Right lung (tissue), 10 donors: ENCODE measurements around the gene SETD2. TPM values are rescaled to one million over a fixed set of nuclear protein-coding genes. Genes with fewer than 3 reads are reported as not detected.
"Not testable (repeated sequence)": the region's sequence is repeated elsewhere in the genome, so short reads cannot be mapped to it uniquely, and the experiment has no call there.

Source experiments
- DNase-seq, 2 donors: peaks; one replicate each; pipeline ENCODE4 v3.0.0-alpha.2; 2013
- long read RNA-seq, 8 donors: transcript quantifications; one replicate each; lab custom pipeline, GENCODE V29; 2026
- polyA plus RNA-seq, 5 donors: library from polyadenylated mRNA; unstranded; fragments of 120-200 nt; gene quantifications; one replicate each; pipeline versions ENCODE4 v1.2.1 to v1.2.3, GENCODE V29; 2013; ENCODE audit warnings: inconsistent platforms in 1 of 5, low replicate concordance in 1 of 5; ENCODE audit not compliant: insufficient read length in 5 of 5, insufficient read depth in 1 of 5

The SETD2 gene, protein sequence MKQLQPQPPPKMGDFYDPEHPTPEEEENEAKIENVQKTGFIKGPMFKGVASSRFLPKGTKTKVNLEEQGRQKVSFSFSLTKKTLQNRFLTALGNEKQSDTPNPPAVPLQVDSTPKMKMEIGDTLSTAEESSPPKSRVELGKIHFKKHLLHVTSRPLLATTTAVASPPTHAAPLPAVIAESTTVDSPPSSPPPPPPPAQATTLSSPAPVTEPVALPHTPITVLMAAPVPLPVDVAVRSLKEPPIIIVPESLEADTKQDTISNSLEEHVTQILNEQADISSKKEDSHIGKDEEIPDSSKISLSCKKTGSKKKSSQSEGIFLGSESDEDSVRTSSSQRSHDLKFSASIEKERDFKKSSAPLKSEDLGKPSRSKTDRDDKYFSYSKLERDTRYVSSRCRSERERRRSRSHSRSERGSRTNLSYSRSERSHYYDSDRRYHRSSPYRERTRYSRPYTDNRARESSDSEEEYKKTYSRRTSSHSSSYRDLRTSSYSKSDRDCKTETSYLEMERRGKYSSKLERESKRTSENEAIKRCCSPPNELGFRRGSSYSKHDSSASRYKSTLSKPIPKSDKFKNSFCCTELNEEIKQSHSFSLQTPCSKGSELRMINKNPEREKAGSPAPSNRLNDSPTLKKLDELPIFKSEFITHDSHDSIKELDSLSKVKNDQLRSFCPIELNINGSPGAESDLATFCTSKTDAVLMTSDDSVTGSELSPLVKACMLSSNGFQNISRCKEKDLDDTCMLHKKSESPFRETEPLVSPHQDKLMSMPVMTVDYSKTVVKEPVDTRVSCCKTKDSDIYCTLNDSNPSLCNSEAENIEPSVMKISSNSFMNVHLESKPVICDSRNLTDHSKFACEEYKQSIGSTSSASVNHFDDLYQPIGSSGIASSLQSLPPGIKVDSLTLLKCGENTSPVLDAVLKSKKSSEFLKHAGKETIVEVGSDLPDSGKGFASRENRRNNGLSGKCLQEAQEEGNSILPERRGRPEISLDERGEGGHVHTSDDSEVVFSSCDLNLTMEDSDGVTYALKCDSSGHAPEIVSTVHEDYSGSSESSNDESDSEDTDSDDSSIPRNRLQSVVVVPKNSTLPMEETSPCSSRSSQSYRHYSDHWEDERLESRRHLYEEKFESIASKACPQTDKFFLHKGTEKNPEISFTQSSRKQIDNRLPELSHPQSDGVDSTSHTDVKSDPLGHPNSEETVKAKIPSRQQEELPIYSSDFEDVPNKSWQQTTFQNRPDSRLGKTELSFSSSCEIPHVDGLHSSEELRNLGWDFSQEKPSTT (N-terminal part only)
- polyA plus RNA-seq: 10 to 100 TPM; 44.0 to 64.0 (median 61.7) TPM
- long read RNA-seq, donor 1, partial matches to known transcripts: 46 of 51 reads
- long read RNA-seq, donor 1, other reads (novel, unspliced or antisense): 5 of 51 reads
- long read RNA-seq, donor 2, partial matches to known transcripts: 6 of 12 reads
- long read RNA-seq, donor 2, other reads (novel, unspliced or antisense): 5 of 12 reads
- long read RNA-seq, donor 3, partial matches to known transcripts: 6 of 6 reads
- long read RNA-seq, donor 3, other reads (novel, unspliced or antisense): 0 of 6 reads
- long read RNA-seq, donor 4, partial matches to known transcripts: 0 of 14 reads
- long read RNA-seq, donor 4, other reads (novel, unspliced or antisense): 13 of 14 reads
- long read RNA-seq, donor 5, partial matches to known transcripts: 16 of 34 reads
- long read RNA-seq, donor 5, other reads (novel, unspliced or antisense): 18 of 34 reads
- long read RNA-seq, donor 6, partial matches to known transcripts: 0 of 15 reads
- long read RNA-seq, donor 6, other reads (novel, unspliced or antisense): 15 of 15 reads
- long read RNA-seq, donor 7, partial matches to known transcripts: 12 of 26 reads
- long read RNA-seq, donor 7, other reads (novel, unspliced or antisense): 14 of 26 reads
- long read RNA-seq, donor 8: 0 reads

DNA sequence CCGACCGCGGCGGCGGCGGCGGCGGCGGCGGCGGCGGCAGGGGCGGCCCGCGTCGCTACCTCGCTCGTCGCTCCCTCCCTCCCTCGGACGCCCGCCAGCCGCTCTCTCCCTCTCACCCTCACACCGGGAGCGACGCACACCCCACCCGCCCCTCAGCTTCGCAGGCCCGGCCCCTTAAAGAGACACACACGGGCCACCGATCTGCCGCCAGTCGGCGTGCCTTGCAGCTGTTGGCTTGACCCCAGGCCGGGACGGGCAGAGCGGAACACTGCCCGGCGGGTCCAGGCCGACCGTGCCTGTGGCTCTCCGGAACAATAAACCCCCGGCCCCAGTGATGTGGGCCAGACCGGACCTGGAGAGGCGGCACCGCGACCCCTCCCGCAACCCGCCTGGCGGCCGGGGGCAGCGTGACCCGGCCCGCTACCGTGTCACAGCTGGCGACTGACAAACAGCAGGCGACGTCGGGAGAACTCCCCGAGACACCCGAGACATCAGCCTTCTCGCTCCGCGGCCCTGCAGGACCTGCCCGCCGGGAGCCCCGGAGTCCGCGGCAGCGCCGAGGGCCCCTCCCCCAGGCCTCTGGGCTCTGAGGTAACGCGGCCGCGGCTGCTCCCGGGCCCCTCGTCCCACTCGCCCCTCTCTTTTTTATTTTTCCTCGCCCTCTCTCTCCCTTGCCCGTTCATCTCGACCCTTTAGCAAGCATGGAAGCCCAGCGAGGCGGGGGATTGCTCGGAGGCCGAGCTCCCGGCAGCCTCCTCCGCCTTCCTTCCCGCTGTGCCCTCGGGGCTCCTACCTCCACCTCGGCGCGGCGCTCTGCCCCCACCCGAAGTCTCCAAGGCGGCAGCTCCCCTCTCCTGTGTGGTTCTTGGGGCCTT lies at the start of gene SETD2:
Gene SETD2, minus strand, starts transcription at position 107 of the 875 bp plus-strand sequence. CDS start 189 bp downstream, outside the sequence.
- peak; percentile 85 to 87 for DNase-seq

DNA sequence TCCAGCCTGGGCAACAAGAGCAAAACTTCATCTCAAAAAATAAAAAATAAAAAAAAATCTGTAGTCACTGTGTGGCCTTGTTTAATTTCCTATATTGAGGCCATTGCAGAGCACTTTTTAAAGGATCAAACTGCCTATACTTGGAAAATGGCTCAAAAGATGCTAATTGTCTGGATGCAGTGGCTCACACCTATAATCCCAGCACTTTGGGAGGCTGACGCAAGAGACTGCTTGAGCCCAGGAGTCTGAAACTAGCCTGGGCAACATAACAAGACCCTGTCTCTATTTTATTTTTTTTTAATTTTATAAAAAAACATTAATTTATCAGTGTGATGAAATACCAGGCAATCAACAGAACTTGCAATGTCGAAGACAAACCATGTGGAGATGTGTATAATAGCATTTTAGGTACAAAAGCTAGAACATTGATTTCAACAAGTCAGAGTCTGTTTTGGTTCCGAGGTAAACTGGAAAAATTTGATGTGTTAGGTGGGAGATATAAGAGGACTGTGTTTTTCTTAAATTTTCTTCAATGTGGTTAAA lies 47.0 kb upstream of the SETD2 start:
- no peak for DNase-seq

GRCh38 chr3:47206022-47206421 lies 42.1 kb upstream of the SETD2 start:
- not testable (repeated sequence) for DNase-seq

- DNase-seq: no peak
Measured at GRCh38 chr3:47204875-47205274, 41.0 kb upstream of the SETD2 start.

DNA sequence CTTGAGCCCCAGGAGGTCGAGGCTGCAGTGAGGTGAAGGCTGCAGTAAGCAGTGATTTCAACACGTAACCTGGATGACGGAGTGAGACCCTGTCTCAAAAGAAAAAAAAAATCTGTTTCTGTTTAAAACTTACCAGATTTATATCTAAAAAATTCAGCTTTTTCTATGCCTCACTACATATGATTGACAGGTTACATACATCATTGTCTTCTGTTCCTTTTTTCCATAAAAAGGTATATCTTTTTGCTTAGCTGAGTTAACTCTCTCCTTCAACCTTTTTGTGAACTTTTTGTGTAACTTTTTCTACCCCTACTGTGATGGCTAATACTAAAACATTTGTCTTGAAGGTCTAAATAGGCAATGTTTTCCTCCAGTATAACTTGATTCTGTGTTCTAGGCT lies 38.6 kb upstream of the SETD2 start:
- no peak for DNase-seq

- no peak for DNase-seq
Measured at GRCh38 chr3:47197287-47197686, 33.4 kb upstream of the SETD2 start.

DNA sequence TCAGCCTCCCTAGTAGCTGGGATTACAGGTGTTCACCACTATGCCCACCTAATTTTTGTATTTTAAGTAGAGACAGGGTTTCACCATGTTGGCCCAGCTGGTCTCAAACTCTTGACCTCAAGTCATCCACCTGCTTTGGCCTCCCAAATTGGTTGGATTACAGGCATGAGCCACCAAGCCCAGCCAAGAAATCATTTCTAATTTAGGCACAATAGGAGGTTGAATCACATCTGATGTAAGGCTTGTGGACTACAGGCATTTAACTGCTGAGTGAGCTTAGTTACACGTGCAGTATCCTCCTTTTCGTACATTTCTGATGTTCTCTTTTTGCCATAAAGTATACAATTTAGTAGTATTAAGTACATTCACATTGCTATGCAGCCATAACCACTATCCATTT lies 31.1 kb upstream of the SETD2 start:
- DNase-seq: no peak

DNA sequence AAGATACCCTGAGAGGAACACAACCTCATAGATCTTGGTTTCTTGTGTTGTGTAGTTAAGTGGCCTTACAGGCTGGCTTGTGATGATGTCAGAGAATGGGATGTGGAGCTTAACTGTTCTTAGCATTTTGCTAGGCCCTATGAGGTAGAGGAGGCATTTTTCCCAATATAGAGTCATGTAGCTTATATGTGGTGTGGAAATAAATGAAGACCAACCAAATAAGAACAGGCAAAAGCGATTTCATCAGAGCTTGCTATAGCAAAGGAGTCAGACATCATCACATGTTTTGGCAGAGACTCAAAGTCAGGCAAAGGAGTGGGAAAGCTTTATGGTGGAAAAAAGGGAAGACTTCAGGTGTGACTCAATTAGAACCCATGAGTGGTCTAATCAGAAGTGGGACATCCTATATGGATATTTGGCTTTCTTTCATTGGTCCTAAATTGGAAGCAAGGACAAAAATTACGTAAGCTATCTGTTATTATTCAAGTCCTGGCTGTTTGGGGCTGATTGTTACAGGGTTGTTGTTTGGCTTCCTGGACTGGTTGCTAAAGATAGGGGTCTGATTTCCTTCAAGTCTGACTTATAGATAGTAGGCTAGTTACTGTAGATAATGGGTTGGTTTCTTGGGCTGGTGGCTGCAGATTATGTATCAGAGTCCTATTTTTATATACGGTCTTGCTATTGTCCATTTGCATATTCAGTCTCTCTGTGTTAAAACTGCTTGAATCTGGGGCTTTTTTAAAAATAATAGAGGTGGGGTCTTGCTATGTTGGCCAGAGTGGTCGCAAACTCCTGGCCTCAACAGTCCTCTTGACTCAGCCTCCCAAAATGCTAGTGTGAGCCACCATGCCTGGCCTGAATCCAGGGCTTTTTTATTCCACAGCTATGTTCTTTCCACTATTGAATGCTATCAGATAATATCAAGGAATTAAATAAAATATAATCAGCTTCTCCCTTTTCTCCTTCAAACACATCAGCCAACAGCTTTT lies 30.3 kb upstream of the SETD2 start:
- no peak for DNase-seq

DNA sequence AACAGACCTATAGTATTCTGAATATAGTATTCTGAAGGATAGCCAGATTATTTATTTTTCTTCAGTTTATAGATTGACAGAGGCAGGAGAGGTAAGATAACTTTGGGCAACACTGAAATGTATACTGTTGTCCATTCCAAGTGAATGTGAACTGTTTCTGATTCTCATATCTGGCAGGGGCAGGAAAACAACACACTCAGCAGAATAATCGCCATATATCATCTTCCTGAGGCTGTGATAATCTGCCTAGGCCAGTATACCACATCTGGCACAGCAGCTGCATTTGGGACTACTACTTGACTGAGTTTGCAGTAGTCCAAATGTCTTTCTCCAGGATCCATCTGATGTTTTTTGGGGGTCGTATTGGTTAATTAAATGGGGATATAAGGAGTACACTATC lies 22.4 kb upstream of the SETD2 start:
- DNase-seq: no peak

- not testable (repeated sequence) for DNase-seq
Measured at GRCh38 chr3:47181685-47182084, 17.8 kb upstream of the SETD2 start.

DNA sequence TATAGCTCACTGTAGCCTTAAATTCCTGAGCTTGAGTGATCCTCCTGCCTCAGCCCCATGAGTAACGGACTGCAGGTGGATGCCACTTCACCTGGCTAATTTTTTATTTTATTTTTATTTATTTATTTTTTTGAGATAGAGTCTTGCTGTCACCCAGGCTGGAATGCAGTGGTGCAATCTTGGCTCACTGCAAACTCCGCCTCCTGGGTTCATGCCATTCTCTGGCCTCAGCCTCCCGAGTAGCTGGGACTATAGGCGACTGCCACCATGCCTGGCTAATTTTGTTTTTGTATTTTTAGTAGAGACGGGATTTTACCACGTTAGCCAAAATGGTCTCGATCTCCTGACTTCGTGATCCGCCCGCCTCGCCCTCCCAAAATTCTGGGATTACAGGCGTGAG lies 16.1 kb upstream of the SETD2 start:
- not testable (repeated sequence) for DNase-seq

- DNase-seq: no peak
Measured at GRCh38 chr3:47176582-47176981, 12.7 kb upstream of the SETD2 start.

DNA sequence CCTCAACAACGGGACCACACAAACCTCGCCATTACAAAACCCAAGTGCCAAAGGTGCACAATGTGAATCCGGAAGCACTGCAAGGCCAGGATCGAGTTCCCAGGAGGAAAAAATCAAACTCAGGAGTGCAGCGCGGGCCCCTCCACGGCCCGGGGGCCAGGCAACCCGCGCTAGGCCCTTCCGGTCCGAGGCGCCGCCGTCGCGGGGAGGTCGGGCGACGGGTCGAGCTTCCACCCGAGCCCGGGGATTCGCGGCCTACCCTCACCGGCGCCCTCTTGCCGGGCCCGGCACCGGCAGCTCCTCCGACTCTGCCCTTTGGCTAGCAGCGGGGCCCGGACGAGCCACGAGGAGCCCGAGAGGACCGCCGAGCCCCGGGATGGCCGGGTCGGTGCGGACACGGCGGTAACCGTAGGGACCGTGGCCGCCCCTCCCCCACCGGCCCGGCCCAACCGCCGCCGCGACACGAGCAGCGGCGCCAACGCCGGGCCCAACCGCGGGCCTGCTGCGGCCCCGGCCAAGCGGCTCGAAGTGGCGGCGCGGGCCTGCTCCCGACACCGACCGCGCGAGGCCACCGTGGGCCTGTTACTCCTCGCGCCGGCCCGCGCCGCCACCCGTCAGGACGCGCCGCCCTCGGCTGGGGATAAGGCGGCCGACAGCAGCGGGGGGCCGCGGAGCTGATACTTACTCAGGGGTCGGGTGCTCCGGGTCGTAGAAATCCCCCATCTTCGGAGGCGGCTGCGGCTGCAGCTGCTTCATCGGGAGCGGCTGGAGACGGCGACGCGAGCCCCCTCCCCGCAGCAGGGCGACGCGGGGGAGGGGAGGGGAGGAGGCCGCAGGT lies 525 bp downstream of the SETD2 start:
- peak; percentile 33 to 58 for DNase-seq

- DNase-seq: no peak
Measured at GRCh38 chr3:47162697-47163168, 1.2 kb downstream of the SETD2 start.

DNA sequence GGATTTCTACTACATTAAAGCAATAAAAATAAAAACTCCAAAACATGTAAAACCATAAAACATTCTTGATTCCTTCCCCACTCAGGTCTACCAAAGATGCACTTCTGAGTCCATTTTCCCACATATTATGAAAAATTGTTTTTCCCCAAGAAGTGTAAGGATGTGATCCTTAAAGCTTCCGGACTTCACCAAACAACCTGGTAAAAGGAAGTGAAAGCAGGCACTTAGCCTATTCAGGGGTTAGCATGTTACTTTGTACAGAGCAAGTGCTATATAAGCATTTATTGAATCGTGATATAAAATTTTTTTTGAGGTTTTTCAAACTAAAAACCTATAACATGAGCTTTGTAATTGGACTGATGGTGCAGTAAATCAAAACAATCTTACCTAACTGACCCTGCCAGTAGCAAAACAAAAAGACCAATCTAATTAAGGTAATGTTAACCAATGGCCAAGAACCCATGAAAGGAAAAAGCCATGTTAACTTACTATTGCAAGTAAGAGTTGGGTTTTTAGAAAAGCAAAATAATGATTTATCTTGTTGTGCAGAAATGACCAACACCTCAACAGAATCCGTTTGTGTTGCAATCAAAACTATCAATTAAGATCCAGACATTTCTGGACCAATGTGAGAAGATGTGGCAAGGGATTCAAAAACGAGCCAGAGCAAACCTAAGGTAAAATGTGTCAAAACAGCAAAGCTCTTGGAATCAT lies 1.8 kb downstream of the SETD2 start:
- DNase-seq: no peak

- DNase-seq: no peak
Measured at GRCh38 chr3:47159820-47160219, 4.1 kb downstream of the SETD2 start.
